NCI-H1417 (cell line): ENCODE results near the gene SUPT3H.
"Not testable (repeated sequence)": the region's sequence is repeated elsewhere in the genome, so short reads cannot be mapped to it uniquely, and the experiment has no call there.

Experiments
- DNase-seq, 3 experiments: peaks; one replicate each; lab custom pipeline; 2025; lab: John Stamatoyannopoulos, UW

The SUPT3H gene

DNA sequence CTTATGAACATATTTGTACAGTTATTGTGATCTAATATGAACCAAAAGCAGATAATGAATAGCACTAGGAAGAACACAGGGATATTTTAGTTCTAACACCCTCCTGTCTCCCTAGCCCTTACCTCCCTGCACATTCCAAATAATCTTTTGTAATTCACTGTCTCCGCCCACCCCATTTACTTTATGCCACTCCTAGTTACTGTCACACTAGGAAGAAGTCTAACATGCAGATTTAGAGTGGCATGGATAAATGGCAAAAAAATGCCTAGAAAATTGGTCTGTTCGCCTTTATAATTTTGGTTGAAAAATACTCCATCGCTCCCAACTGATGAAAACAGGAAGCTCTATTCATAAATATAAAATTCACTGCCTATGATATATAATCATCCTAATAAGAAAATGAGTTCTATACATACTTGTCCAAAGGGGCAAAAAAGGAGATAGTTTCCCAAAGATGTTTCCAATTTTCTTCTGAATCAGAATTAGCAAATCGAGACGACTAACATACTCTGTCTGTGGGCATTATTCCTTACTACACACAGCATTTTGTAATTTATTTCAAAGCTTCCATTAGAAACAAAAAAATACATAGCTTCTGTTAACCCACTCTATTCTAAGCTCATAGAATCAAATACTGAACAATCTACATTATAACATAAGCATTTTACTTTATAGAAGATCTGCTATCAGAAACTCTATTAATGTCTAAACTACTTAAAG is 50.9 kb downstream of the SUPT3H start:
- DNase-seq, result peak in 1 of 3 experiments; percentile 20

DNA sequence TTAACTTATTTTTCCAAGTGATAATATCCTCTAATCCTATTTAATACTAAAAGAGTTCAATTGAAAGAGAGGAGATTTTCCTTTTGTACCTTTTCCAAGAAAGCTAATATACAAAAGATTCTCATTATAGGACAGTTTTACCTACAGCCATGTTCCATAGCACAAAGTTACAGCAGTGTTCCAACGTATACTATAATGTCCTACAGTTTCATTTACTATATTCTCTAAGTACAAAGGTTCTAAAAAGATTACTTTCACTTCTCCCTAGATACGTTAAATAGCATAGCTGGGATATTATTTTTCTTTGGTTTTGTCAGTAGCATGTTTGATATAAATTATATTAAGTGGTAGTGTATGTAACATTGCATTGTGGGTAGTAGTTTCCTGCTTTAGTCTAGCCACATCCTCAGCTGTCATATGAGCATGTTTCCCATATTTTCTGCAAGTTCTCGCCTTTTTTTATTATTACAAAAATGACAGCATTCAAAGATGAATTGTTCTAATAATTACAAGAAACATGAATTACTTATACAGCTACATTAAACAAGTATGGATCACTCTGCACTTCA is 54.0 kb downstream of the SUPT3H start:
- DNase-seq, result no peak

DNA sequence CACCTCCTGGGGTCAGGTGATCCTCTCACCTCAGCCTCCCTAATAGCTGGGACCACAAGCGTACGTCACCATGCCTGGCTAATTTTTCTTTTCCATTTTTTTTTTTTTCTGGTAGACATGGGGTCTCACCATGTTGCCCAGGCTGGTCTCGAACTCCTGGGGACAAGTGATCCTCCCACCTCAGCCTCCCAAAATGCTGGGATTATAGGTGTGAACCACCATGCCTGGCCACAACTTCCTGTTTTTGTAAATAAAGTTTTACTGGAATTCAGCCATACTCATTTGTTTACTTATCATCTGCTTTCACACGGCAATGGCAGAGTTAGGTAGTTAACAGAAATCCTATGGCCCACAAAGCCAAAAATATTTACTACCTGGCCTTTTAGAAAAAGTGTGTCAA is 57.4 kb downstream of the SUPT3H start:
- no peak for DNase-seq

DNA sequence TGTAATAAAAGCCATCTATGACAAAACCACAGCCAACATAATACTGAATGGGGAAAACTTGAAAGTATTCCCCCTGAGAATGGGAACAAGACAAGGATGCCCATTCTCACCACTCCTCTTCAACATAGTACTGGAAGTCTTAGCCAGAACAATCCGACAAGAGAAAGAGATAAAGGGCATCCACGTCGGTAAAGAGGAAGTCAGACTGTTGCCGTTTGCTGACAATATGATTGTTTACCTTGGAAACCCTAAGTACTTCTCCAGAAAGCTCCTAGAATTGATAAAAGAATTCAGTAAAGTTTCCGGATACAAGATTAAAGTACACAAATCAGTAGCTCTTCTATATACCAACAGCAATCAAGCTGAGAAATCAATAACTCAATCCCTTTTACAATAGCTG is 63.6 kb downstream of the SUPT3H start:
- DNase-seq, result no peak

DNA sequence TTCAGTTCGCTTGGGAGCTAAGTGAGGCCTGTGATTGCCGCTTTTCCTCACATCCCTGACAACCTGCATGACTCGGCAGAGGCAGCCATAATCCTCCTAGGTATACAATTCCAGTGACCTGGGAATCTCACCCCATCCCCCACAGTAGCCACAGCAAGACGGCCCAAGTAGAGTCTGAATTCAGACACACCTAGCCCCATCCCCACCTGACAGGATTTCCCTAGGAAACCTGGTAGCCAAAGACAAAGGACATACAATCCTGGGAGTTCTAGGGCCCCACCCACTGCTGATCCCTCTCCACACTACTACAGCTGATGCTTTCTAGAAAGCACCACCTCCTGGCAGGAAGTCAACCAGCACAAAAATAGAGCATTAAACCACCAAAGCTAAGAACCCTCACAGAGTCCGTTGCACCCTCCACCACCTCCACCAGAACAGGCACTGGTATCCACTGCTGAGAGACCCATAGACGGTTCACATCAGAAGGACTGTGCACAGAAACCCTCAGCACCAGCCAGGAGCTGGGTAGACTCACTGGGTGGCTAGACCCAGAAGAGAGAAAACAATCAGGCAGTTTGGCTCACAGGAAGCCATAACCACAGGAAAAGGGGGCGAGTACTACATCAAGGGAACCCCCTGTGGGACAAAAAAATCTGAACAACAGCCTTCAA is 67.5 kb downstream of the SUPT3H start:
- DNase-seq, result no peak

DNA sequence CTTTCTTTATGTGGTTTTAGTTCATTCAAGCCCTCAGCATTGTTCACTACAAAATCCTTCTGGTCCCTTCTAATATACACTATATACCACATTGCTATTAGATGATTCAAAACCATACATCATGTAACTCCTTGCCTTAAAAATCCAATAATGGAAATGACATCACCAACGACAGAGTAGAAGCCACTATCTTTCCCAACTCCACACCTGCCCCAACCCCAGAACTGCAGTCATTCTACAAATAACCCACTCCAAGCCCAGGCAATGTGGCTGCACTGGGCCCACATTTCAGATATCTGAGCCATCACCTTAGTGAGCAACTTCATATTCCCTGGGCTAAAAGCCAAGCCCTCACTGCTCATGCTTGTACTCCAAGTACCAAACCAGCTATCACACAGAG is 72.2 kb downstream of the SUPT3H start:
- DNase-seq, result no peak

DNA sequence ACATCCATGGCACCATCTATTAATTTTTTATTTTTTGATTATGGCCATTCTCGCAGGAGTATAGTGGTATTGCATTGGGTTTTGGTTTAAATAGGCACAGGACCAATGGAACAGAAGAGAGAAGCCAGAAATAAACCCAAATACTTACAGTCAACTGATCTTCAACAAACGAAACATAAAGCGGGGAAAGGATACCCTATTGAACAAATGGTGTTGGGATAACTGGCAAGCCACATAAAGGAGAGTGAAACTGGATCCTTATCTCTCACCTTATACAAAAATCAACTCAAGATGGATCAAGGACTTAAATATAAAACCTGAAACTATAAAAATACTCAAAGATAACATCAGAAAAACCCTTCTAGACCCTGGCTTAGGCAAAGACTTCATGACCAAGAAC is 74.9 kb downstream of the SUPT3H start:
- DNase-seq, result no peak

DNA sequence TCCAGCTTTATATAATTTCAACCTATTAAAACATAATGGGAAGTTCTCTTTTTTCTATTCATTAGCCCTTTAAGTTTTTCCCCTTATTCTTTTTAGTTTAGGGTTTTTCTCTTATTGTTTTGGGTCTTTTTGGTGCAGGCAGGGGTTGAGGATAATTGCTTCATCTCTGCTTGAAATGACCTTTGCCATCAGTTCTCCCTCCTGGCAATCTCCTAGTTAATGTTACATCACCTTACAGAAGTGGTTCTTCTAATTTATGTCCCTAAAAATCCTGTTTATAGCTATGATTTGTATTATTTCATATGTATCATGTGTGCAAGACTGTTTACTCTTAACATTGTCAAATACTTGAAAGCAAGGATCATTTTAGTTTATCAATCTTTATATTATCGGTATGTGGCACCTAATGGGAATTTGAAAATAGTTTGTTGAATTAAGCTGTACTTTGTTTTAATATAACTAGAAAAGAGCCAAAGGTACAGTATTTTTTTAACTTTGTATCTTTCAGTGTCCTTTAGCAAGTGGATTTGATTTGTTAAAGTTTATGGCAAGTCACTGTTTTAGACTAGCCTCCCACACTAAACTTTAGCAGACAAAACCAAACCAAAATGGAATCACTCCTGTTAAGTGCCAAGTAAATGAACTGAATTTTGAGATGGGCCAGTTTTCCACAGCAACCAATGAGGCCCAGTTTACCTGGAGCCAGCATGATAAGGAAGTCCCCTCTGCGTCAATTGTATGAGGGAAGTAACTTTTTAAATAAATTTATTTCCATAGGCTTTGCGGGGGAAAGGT is 76.2 kb downstream of the SUPT3H start:
- DNase-seq, result no peak

DNA sequence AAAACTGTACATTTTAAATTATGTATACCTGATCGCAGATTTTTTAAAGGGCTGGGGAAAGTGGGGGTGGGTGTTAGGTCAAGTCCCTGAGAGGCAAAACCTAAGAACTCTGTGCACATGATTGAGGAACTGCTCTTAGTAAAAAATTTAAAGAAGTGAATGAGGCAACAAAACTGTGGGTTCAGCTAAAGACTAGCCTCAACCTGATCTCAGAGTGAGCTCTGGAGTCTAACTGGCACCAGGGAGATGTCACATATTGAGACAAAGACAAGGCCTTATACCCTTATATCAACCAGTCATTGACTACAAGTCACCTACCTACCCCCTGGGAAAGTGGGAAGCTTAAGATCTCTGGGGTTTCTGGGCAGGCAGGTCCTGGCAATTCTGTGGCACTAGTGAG is 77.0 kb downstream of the SUPT3H start:
- no peak for DNase-seq

DNA sequence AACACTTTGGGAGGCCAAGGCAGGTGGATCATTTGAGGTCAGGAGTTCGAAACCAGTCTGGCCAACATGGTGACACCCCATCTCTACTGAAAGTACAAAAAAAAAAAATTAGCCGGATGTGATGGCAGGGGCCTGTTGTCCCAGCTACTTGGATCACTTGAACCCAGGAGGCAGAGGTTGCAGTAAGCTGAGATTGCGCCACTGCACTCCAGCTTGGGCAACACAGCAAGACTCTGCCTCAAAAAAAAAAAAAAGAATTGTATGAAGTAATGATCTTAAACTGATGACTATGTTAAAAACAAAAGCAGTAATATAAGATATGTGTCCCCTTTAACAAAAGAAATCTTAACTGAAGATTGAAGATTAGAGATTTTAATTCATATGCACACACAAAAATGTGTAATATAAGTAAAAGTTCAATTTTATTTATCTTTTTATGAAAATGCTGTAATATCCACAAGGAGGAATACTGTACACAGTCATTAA is 78.6 kb downstream of the SUPT3H start:
- no peak for DNase-seq

DNA sequence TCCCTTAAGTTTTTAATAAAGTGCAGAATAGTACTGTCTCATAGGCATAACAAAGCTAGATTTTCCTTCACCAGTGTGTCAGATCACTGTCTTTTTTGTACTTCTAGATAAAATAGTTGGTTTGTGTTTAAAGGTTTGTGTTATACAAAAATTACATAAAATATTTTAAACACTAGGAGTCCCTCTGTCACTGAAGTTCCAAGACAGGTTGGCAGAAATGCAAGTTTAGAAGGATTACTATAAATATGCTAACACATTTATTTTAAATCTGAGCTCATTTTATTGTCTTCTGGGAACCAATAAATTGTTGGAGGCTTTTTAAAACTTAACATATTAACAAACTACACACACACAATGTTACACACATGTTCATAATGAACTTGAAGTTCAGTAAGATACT is 80.4 kb downstream of the SUPT3H start:
- DNase-seq, result no peak

DNA sequence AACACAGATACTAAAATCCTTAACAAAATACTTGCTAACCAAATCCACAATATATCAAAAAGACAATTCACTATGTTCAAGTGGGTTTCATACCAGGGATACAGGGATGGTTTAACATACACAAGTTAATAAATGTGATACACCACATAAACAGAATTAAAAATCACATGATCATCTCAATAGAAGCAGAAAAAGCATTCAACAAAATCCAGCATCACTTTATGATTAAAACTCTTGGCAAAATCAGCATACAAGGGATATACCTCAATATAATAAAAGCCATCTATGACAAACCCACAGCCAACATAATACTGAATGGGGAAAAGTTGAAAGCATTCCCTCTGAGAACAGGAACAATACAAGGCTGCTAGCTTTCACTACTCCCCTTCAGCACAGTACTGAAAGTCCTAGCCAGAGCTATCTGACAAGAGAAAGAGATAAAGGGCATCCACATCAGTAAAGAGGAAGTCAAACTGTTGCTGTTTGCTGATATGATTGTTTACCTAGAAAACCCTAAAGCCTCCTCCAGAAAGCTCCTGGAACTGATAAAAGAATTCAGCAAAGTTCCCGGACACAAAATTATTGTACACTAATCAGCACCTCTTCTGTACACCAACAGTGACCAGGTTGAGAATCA is 83.6 kb downstream of the SUPT3H start:
- not testable (repeated sequence) for DNase-seq

DNA sequence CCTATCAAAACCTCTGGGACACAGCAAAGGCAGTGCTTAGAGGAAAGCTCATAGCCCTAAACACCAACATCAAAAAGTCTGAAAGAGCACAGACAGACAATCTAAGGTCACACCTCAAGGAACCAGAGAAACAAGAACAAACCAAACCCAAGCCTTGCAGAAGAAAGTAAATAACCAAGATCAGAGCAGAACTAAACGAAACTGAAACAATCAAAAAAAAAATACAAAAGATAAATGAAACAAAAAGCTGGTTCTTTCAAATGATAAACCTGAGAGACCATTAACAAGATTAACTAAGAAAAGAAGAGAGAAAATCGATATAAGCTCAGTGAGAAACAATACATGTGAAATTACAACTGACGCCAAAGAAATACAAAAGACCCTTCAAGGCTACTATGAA is 84.4 kb downstream of the SUPT3H start:
- no peak for DNase-seq

DNA sequence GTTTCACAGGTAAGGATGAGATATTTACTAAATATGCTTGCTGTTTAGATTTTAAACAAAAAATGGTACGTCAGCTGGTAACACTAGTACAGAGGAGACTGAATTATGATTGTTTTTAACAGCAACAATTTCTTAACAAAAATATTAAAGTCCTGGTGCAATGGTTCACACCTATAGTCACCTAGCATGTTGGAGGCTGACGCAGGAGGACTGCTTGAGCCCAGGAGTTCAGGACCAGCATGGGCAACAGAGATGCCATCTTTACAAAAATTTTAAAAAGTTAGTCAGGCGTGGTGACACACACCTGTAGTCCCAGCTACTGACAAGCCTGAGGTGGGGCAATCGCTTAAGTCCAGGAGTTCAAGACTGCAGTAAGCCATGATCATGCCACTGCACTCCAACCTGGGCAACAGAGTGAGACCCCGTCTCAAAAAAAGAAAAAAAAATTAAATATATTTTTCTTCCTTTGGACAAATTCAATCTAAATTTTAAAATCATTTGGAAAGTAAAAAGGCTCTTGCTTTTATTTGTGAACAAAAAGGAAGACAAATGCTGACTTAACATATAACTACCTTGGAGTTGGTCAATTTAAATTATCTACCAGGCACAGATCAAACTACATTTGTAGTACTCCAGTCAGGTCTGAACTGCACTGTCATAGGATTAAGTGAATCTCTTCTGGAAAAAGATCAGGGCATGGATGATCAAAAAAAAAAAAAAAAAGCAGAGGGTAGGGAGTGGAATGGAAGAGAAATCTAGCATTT is 87.8 kb downstream of the SUPT3H start:
- DNase-seq, result no peak

DNA sequence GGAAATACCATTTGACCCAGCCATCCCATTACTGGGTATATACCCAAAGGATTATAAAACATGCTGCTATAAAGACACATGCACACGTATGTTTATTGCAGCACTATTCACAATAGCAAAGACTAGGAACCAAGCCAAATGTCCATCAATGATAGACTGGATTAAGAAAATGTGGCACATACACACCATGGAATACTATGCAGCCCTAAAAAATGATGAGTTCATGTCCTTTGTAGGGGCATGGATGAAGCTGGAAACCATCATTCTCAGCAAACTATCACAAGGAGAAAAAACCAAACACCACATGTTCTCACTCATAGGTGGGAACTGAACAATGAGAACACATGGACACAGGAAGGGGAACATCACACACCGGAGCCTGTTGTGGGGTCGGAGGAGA is 91.0 kb downstream of the SUPT3H start:
- not testable (repeated sequence) for DNase-seq

DNA sequence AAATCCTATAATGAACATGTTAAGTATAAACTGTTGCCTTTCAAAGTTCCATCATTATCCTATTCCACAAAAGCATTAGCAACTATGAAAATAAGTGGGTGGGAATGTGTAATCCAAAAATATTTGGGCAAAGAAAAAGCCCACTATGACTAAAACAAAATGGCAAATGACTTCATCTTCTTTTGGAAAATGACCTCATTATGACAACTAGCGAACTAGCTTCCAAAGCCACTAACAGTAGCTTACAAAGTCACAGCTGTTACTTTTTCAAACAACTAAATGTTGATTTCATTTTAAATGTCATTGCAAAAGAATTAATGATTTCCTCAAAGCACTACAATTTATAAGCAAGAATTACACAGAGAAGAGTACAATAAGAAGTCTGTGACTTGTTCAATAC is 99.4 kb downstream of the SUPT3H start:
- DNase-seq, result no peak

DNA sequence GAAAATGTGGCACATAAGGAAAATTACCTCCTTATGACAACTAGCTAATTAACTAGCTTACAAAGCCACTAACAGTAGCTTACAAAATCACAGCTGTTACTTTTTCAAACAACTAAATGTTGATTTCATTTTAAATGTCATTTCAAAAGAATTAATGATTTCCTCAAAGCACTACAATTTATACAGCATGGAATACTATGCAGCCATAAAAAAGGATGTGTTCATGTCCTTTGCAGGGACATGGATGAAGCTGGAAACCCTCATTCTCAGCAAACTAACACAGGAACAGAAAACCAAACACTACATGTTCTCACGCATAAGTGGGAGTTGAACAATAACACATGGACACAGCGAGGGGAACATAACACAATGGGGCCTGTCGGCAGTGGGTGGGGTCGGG is 100.0 kb downstream of the SUPT3H start:
- not testable (repeated sequence) for DNase-seq

DNA sequence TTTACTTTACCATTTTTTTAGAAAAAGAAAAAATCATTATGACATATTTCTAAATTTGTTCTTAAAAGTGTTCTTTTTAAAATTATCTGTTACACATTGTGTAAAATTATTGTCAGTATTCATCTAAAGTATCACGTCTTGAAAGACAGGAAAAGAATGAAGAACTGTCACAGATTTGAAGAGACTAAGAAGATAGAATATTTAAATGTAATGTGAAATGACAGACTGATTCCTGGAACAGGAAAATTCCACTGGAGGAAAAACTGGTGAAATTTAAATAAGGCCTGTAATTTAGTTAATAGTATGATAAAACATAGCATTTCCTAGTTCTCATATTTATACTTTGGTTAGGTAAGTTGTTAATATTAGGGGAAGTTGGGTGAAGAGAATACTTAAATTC is 102.4 kb downstream of the SUPT3H start:
- DNase-seq, result no peak

DNA sequence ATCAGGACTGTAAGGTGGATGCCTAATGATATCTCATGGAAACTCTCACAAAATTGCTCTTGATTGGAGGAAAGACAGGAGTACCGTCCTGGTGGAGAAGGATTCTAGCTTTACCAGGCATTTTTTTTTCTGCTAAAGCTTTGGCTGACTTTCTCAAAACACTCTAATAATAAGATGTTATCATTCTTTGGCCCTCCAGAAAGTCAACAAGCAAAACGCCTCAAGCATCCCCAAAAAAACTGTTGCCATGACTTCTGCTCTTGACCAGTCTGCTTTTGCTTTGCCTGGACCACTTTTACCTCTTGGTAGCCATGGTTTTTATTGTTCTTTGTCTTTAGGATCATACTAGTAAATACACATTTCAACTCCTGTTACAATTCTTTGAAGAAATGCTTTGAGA is 105.1 kb downstream of the SUPT3H start:
- no peak for DNase-seq

DNA sequence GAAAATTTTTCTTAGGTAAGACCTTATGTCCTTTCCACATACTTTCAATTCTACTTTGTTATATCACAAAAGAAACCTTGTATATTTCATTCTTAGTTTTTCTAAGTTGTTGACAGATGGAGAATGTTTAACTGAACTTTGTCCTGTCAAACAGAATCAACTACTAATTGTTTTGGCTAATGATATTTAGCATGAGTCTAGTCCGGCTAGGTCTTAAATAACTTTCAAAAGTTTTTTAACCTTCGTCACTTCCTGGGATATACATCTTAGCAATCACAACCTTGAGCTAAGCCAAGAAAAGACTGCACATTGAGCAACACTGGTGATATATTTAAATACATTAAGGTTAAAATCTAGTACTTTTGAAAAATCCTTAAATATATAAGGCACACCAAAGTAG is 112.5 kb downstream of the SUPT3H start:
- DNase-seq, result no peak

DNA sequence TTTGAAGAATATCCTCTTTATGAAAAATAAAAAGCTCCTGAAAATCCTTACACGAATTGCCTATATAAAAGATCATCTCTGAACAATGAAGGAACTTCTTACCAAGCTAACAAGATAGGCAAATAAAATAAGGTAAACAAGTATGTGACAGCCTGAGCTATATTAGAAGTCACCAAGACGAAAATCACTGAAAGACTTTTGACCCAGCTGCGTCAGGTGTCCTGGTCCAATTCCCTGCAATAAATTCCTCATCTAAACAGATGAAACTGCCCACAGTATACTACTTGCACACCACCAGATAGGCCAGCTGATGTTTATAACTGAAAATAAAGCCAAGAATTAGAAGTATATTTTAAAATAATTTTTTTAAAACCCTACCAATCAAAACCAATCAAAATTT is 117.0 kb downstream of the SUPT3H start:
- no peak for DNase-seq
